ENCODE data around the gene TOMM7.
"Not testable (repeated sequence)": the region's sequence is repeated elsewhere in the genome, so short reads cannot be mapped to it uniquely, and the experiment has no call there.

The TOMM7 gene

GRCh38 chr7:22799633-22800032, 23.0 kb downstream of the TOMM7 start:
- Mint-ChIP-seq H3K4me1 (no peaks in the 10 kb centered on the region), H3K27ac (no peak overlapping the region), H3K36me3 (no peaks in the 10 kb centered on the region), H3K9me3 (no peaks in the 10 kb centered on the region), H3K4me3 (no peak overlapping the region), H3K27me3 (no peaks in the 10 kb centered on the region)
- DNase-seq (ENCODE audit: low spot score in 2 of 2) (no peak), ATAC-seq (ENCODE audit: low read depth) (no peak)

GRCh38 chr7:22793593-22794462, 28.8 kb downstream of the TOMM7 start:
- Mint-ChIP-seq H3K4me1 (no peaks in the 10 kb centered on the region), H3K36me3 (no peaks in the 10 kb centered on the region), H3K27ac (no peak overlapping the region), H3K4me3 (no peak overlapping the region), H3K27me3 (no peaks in the 10 kb centered on the region), H3K9me3 (no peaks in the 10 kb centered on the region)
- ATAC-seq (ENCODE audit: low read depth): no peak
- no peak for DNase-seq (ENCODE audit: low spot score in 2 of 2)

- no peak overlapping the region for H3K4me3 Mint-ChIP-seq
- no peak for DNase-seq (ENCODE audit: low spot score in 2 of 2)
- no peak overlapping the region for H3K27ac Mint-ChIP-seq
- no peak for ATAC-seq (ENCODE audit: low read depth)
- no peaks in the 10 kb centered on the region for H3K9me3 Mint-ChIP-seq
- no peaks in the 10 kb centered on the region for H3K4me1 Mint-ChIP-seq
- peaks cover 2% of the 10 kb centered on the region for H3K27me3 Mint-ChIP-seq
- no peaks in the 10 kb centered on the region for H3K36me3 Mint-ChIP-seq
Observed at GRCh38 chr7:22791204-22792158, 31.2 kb downstream of the TOMM7 start.

- H3K4me3 Mint-ChIP-seq; H3K9me3 Mint-ChIP-seq; H3K4me1 Mint-ChIP-seq; DNase-seq (ENCODE audit: low spot score in 2 of 2); H3K27ac Mint-ChIP-seq; H3K36me3 Mint-ChIP-seq; ATAC-seq (ENCODE audit: low read depth); H3K27me3 Mint-ChIP-seq: not testable (repeated sequence)
Observed at GRCh38 chr7:22790640-22791039, 32.0 kb downstream of the TOMM7 start.

- Mint-ChIP-seq H3K4me1 (no peaks in the 10 kb centered on the region), H3K27me3 (peaks cover 2% of the 10 kb centered on the region), H3K4me3 (no peak overlapping the region), H3K27ac (no peak overlapping the region), H3K9me3 (no peaks in the 10 kb centered on the region), H3K36me3 (no peaks in the 10 kb centered on the region)
- DNase-seq (ENCODE audit: low spot score in 2 of 2) (no peak), ATAC-seq (ENCODE audit: low read depth) (no peak)
Observed at GRCh38 chr7:22787951-22788350, 34.7 kb downstream of the TOMM7 start.

- Mint-ChIP-seq H3K27ac (no peak overlapping the region), H3K4me3 (no peak overlapping the region), H3K36me3 (no peaks in the 10 kb centered on the region), H3K4me1 (peaks cover 3% of the 10 kb centered on the region), H3K27me3 (peaks cover 2% of the 10 kb centered on the region), H3K9me3 (no peaks in the 10 kb centered on the region)
- DNase-seq (ENCODE audit: low spot score in 2 of 2) (no peak), ATAC-seq (ENCODE audit: low read depth) (no peak)
Observed at GRCh38 chr7:22786290-22786932, 36.2 kb downstream of the TOMM7 start.

- Mint-ChIP-seq H3K9me3 (no peaks in the 10 kb centered on the region), H3K4me1 (peaks cover 3% of the 10 kb centered on the region), H3K27ac (no peak overlapping the region), H3K36me3 (no peaks in the 10 kb centered on the region), H3K4me3 (no peak overlapping the region), H3K27me3 (peaks cover 2% of the 10 kb centered on the region)
- no peak for DNase-seq (ENCODE audit: low spot score in 2 of 2)
- no peak for ATAC-seq (ENCODE audit: low read depth)
Observed at GRCh38 chr7:22784346-22784745, 38.3 kb downstream of the TOMM7 start.

- DNase-seq (ENCODE audit: low spot score in 2 of 2) (no peak), ATAC-seq (ENCODE audit: low read depth) (no peak)
- Mint-ChIP-seq H3K4me3 (no peak overlapping the region), H3K36me3 (no peaks in the 10 kb centered on the region), H3K9me3 (no peaks in the 10 kb centered on the region), H3K27me3 (peaks cover 1% of the 10 kb centered on the region), H3K27ac (no peak overlapping the region), H3K4me1 (peaks cover 3% of the 10 kb centered on the region)
Observed at GRCh38 chr7:22783421-22783820, 39.2 kb downstream of the TOMM7 start.

- ATAC-seq (ENCODE audit: low read depth) (peak; percentile 99), DNase-seq (ENCODE audit: low spot score in 2 of 2) (peak; percentile 82 to 84)
- H3K36me3 Mint-ChIP-seq: no peaks in the 10 kb centered on the region
- no peaks in the 10 kb centered on the region for H3K9me3 Mint-ChIP-seq
- H3K4me3 Mint-ChIP-seq: no peak overlapping the region
- no peaks in the 10 kb centered on the region for H3K27me3 Mint-ChIP-seq
- H3K4me1 Mint-ChIP-seq: peaks cover 3% of the 10 kb centered on the region
- H3K27ac Mint-ChIP-seq: no peak overlapping the region
Observed at GRCh38 chr7:22782616-22783232, 39.9 kb downstream of the TOMM7 start.

- Mint-ChIP-seq H3K27me3 (no peaks in the 10 kb centered on the region), H3K4me1 (peaks cover 3% of the 10 kb centered on the region), H3K27ac (no peak overlapping the region), H3K36me3 (no peaks in the 10 kb centered on the region), H3K4me3 (no peak overlapping the region), H3K9me3 (no peaks in the 10 kb centered on the region)
- ATAC-seq (ENCODE audit: low read depth) (no peak), DNase-seq (ENCODE audit: low spot score in 2 of 2) (no peak)
Observed at GRCh38 chr7:22781230-22781711, 41.4 kb downstream of the TOMM7 start.

- DNase-seq (ENCODE audit: low spot score in 2 of 2); H3K27ac Mint-ChIP-seq; ATAC-seq (ENCODE audit: low read depth); H3K4me3 Mint-ChIP-seq; H3K27me3 Mint-ChIP-seq; H3K36me3 Mint-ChIP-seq; H3K9me3 Mint-ChIP-seq; H3K4me1 Mint-ChIP-seq: not testable (repeated sequence)
Observed at GRCh38 chr7:22779730-22780323, 42.8 kb downstream of the TOMM7 start.

GRCh38 chr7:22776964-22777363, 45.7 kb downstream of the TOMM7 start:
- no peak overlapping the region for H3K27ac Mint-ChIP-seq
- no peak overlapping the region for H3K4me3 Mint-ChIP-seq
- ATAC-seq (ENCODE audit: low read depth): no peak
- no peaks in the 10 kb centered on the region for H3K36me3 Mint-ChIP-seq
- H3K9me3 Mint-ChIP-seq: no peaks in the 10 kb centered on the region
- H3K27me3 Mint-ChIP-seq: no peaks in the 10 kb centered on the region
- H3K4me1 Mint-ChIP-seq: no peaks in the 10 kb centered on the region
- no peak for DNase-seq (ENCODE audit: low spot score in 2 of 2)

- DNase-seq (ENCODE audit: low spot score in 2 of 2) (no peak), ATAC-seq (ENCODE audit: low read depth) (no peak)
- H3K9me3 Mint-ChIP-seq: no peaks in the 10 kb centered on the region
- H3K27ac Mint-ChIP-seq: no peak overlapping the region
- peaks cover 3% of the 10 kb centered on the region for H3K36me3 Mint-ChIP-seq
- H3K4me1 Mint-ChIP-seq: no peaks in the 10 kb centered on the region
- H3K27me3 Mint-ChIP-seq: peaks cover 5% of the 10 kb centered on the region
- H3K4me3 Mint-ChIP-seq: no peak overlapping the region
Observed at GRCh38 chr7:22772885-22773284, 49.8 kb downstream of the TOMM7 start.

Measured in memory B cell (primary cell).